Stimulated activated naive CD8-positive, alpha-beta T cell treated with anti-CD3 and anti-CD28 coated beads, Interleukin-15, Interleukin-2, amounts not matched to agents 100 U/mL and 50 U/mL, for 24 hours (primary cell): ENCODE results near the gene SLC12A3.

Experiments used
- ATAC-seq: fragments of 150-1000 bp; cut with Tn5 transposase; one replicate; pipeline ENCODE4 v1.10.0; 2021
- DNase-seq: peaks from one replicate; pipeline ENCODE4 v3.0.0; 2021

The SLC12A3 gene

DNA sequence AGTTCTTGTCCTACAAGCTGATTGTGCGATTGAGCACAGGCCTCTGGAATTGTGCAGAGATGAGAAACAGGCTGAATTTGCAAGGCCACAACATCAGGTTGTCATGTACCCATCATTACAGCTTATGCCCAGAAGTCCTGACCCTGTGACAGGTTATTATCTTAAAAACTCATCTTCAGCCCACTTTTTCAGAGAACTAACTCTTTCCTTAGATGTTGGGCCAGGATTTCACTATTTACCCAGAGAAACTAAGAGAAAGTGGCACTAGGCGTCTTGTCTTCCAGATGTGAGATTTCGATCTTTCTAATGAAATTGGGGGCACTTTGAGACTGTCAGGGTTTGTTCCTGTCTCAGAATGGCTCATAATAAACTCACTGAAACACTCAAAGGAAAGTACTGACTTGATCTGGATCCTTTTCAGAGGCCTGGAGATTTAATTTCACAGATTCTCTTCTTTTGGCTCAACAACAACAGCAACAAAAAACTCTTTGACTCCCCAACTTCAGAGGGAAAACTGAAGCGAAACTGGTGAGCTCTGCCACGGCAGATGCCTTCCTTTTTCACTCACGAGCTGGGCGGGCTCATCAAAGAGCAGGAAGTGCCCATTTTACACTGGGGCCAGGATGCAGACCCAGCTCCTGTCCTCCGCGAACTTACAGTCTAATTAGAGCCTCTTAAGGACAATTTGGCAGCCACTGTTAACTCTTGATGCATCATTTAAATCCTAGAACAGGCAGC is 17.7 kb upstream of the SLC12A3 start:
- DNase-seq (no peak), ATAC-seq (peak; percentile 35)

GRCh38 chr16:56848029-56848936 is 16.7 kb upstream of the SLC12A3 start:
- DNase-seq (no peak), ATAC-seq (peak; percentile 53)

DNA sequence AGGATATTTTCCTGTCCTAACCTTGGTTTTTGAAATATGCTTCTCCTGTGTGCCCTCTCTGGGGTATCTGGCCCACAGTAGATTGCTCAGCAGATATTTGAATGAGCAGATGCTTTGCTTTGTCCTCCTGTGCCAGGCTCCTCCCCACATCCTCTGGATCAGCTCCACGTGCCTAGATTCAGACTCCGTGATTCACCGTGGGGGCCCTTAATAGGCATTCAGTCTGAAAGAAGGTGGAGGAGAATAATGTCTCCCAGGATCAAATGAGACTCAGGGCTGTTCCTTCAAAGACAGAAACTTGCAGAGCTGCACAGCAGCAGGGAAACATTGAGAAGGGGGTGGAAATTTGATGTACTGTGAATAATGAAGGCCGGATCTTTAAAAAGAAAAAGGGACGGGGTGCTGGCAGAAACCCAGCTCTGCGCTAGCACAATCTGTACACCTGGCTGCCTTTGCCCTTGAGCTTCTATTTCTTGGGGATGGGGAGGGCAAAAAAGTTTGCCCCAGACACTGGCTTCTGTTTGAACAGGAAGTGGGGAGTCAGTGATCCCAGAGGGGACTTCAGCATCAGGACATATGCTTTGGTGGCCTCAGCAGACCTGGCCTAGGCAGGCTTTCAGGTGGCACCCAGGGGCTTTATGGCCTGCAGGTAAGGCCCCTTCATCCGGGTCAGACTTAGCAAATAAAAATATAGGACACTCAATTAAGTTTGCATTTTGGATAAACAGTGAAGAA is 15.9 kb upstream of the SLC12A3 start:
- no peak for ATAC-seq
- no peak for DNase-seq

- no peak for DNase-seq
- no peak for ATAC-seq
These were observed 15.0 kb upstream of the SLC12A3 start for GRCh38 chr16:56849690-56850680.

- DNase-seq = no peak
- no peak for ATAC-seq
These were observed 13.2 kb upstream of the SLC12A3 start for GRCh38 chr16:56851671-56852400.

DNA sequence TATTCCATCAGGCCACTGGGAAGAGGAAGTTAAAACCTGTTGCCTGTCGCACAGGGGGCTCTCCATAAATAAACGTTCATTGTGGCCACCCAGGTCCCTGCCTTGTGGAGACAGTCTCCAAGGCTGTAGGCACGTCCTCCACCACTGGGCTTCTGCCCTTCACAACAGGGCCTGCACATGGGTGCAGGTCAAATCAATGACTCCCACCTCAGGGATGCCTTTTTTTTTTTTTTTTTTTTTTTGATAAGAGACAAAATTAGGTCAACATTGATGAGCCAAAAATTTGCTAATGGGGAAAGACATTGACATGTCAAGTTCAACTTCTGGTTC is 12.6 kb upstream of the SLC12A3 start:
- DNase-seq (no peak), ATAC-seq (no peak)

DNA sequence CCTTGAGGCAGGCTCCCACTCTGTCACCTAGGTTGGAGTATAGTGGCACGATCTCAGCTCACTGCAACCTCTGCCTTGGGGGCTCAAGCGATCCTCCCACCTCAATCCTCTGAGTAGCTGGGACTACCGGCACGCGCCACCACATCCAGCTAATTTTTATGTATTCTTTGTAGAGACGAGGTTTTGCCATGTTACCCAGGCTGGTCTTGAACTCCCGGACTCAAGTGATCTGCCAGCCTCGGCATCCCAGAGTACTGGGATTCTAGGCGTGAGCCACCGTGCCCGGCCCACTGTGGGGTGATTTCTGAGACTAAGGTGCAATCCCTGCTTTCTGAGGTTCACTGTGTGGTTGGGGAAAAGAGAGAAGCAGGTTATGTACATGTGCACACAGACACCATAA is 12.0 kb upstream of the SLC12A3 start:
- DNase-seq (no peak), ATAC-seq (no peak)

DNA sequence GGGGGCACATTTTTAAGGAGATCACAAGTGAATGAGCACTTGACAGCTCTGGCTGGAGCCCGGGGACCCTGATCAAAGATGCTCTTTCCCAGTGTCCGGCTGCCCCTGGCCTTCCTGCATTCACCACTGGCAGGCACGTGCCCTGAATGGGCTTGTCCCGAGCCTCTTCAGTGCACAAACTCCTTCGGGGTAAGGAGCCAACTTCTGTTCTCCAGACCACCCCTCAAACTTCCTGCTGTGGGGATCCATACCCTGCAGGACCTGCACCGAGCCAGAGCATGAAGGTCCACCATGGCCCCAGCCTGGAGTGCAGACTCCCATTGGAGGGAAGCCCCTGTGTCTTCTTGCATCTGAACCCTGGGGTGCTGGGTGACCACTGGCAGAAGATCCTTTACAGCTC is 9.8 kb upstream of the SLC12A3 start:
- no peak for DNase-seq
- no peak for ATAC-seq

- DNase-seq (no peak), ATAC-seq (no peak)
These were observed 9.1 kb upstream of the SLC12A3 start for GRCh38 chr16:56855946-56856345.

- no peak for ATAC-seq
- DNase-seq = no peak
These were observed 8.0 kb upstream of the SLC12A3 start for GRCh38 chr16:56856876-56857447.

DNA sequence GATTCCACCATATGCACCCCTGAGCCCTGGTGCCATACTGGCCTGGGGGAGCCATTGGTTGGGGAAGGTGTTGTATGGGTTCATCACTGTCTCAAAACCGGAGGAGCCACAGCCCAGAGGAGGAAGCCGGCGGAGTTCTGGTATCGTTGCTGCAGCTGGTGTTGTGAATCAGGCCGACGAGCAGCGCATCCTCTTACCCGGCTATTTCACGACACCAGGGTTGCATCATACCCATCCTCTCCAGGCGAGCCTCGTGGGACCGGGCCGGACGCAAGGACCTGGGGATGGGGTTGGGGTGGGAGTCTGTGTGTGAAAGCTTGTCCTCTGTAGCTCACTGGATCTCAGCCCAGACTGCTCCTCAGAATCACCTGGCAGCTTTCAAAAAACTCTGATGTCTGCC is 6.6 kb upstream of the SLC12A3 start:
- no peak for ATAC-seq

DNA sequence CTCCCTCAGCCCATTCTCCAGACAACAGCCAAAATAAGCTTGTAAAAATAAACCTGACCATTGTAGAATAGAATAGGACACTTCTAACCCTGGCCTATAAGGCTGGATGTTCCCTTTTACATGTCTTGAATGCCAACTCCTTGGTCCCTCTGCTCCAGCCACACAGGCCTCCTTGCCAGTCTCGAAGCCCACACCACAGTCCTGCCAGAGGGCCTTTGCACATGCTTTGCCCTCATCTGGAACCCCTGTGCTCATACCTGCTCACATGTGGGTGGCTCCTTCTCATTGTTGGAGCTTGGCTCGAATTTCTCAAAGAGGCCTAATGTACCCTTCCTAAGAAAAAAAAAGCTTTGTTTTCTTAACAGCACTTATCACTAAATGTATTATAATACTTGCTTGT is 5.4 kb upstream of the SLC12A3 start:
- no peak for DNase-seq

More for the DNA sequence above, 6.6 kb upstream of the SLC12A3 start:
- no peak for DNase-seq

DNA sequence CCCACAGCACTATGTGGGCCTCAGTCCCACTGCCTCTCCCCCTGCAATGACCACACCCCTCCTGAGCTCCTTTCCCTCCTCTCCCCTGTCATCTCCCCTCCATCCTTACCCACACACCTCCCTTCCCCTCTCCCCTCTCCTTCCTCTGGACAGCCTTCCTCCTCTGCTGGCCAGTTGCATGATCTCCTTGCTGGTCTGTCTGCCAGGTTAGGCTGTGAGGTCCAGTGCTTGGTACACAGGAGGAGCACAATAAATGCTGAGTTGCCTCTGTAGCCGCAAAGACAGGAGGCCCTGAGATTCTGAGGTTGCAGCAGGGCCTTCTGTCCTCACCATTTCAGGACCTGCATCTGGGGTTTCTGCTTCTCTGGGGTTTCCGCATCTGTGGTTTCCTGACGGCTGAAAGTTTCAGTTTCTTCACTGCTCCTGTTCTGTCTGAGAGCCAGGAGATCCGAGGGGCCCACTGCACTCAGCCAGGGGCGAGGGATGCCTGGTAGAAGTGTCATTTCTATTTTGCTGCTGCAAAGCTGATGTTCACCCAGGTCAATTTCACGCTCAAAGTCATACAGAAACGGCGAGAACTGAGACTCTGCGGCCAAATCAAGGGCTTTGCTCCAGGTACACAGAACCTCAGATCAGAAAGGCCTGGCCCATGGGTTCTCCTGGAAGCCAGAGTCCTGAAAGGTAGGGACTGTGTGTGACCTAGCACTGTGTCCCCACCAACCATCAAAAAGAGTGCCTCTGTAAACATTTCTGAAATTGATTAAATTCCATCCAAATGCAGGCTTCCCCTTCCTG is 4.6 kb upstream of the SLC12A3 start:
- ATAC-seq (peak; percentile 92), DNase-seq (peak; percentile 72)

More for the DNA sequence above, 5.4 kb upstream of the SLC12A3 start:
- ATAC-seq = no peak

GRCh38 chr16:56861092-56861610 is 3.9 kb upstream of the SLC12A3 start:
- DNase-seq (no peak), ATAC-seq (peak; percentile 0)

DNA sequence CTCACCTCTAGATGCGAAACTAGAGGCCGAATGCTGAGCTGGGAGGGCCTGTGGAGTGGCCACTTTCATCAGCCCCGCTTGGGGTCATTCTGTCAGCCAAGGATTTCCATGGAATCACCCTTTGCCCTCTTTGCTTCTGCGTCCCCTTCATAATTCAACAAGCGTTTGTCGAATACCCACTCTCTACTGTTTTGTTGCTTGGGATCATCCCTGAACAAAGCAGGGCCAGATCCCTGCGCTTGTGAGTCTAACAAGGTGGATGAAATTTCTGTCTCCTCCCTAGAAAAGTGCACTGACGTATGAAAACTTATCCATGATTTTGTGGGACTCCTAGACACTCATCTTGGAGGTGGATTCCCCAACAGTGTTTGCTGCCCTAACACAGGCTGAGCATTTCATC is 3.3 kb upstream of the SLC12A3 start:
- ATAC-seq = no peak
- no peak for DNase-seq

GRCh38 chr16:56862776-56863175 is 2.2 kb upstream of the SLC12A3 start:
- DNase-seq (no peak), ATAC-seq (no peak)

- ATAC-seq = no peak
- no peak for DNase-seq
These were observed 521 bp downstream of the SLC12A3 start for GRCh38 chr16:56865394-56866062.

- DNase-seq (peak; percentile 47), ATAC-seq (no peak)
These were observed 2.2 kb downstream of the SLC12A3 start for GRCh38 chr16:56866955-56867830.
